Measurements from ENCODE around the gene SEMA6B.

The SEMA6B gene

GRCh38 chr19:4580961-4581665 is 21.6 kb upstream of the SEMA6B start:
- Histone ChIP-seq H3K27me3 (ENCODE audit: control insufficient read depth, low read length) (peaks cover 55% of the 10 kb centered on the region), H3K36me3 (ENCODE audit: control insufficient read depth, low read length) (no peaks in the 10 kb centered on the region), H3K79me2 (ENCODE audit: control insufficient read depth, low read length) (no peaks in the 10 kb centered on the region), H3K9me3 (ENCODE audit: control insufficient read depth, insufficient read depth, low read length) (no peaks in the 10 kb centered on the region), H3K4me3 (ENCODE audit: low read length) (no peak overlapping the region), H3F3A (ENCODE audit: control insufficient read depth, insufficient read depth) (0 out of 2 replicates have a peak, but pooled peaks cover 3% of the 10 kb centered on the region), H3K9me2 (replicated peaks; ENCODE audit: control insufficient read depth, low read length) (no peaks in the 10 kb centered on the region), H4K20me1 (ENCODE audit: control insufficient read depth, insufficient read depth, low read depth, low read length) (no peaks in the 10 kb centered on the region), H3K27ac (ENCODE audit: low read depth, low read length) (no peak overlapping the region), H3K4me2 (ENCODE audit: low read length) (peak overlapping the region; percentile 31; the same call in 1 of the 2 replicates), H3K4me1 (ENCODE audit: control insufficient read depth, low read length) (peaks cover 9% of the 10 kb centered on the region)
- TF ChIP-seq EZH2phosphoT487 (IDR thresholded peaks at IDR 0.05; ENCODE audit: borderline replicate concordance, low read length): no peak
- TF ChIP-seq CTCF (IDR thresholded peaks at IDR 0.05; ENCODE audit: low read depth, low read length, poor library complexity, severe bottlenecking): no peak

DNA sequence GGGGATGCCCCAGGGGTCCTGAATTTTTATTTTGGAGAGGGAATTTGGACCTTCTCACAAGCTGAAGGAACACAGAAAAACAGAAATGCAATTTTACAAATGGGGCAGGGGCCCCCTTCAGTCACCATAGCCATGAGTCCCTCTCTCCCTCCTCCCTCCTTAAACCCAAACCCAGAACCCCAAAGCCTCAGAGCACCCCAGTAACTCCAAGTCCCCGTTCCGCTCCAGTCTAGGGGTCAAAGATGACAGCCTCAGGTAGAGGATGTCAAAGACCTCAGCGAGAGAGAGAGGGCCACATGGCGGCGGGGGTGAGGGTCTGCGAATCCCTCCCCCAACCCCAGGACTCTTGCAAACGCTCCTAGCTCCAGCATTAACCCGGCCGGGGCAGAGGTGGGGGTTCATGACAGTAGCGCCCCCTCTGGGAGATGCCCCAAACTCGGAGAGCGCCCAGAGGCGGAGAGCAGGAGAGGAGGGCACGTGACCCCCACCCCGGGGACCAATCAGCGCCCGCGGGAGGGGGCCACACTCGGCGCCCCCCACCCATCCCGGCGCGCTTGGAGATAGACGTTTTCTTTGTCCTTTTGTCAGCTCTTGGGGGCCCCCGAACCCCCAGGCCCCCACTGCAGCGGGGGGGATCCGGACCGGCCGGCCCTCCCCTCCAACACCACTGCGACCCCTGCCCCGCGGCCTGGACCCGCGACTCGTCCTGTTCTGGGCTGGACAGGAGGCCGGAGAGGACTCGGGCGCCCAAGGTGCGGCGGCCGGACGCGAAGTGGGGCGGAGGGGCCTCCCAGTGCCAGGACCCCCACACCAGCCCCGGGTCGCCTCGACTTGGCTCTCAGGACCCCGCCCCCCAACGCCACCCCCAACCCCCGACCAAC is 20.8 kb upstream of the SEMA6B start:
- Histone ChIP-seq H3K4me1 (ENCODE audit: control insufficient read depth, low read length) (peaks cover 10% of the 10 kb centered on the region), H3K9me3 (ENCODE audit: control insufficient read depth, insufficient read depth, low read length) (no peaks in the 10 kb centered on the region), H3K4me2 (ENCODE audit: low read length) (no peak overlapping the region), H3F3A (ENCODE audit: control insufficient read depth, insufficient read depth) (no peaks in the 10 kb centered on the region), H3K79me2 (ENCODE audit: control insufficient read depth, low read length) (no peaks in the 10 kb centered on the region), H3K36me3 (ENCODE audit: control insufficient read depth, low read length) (no peaks in the 10 kb centered on the region), H3K27ac (ENCODE audit: low read depth, low read length) (no peak overlapping the region), H3K4me3 (ENCODE audit: low read length) (no peak overlapping the region), H3K9me2 (replicated peaks; ENCODE audit: control insufficient read depth, low read length) (no peaks in the 10 kb centered on the region), H3K27me3 (ENCODE audit: control insufficient read depth, low read length) (peaks cover 55% of the 10 kb centered on the region), H4K20me1 (ENCODE audit: control insufficient read depth, insufficient read depth, low read depth, low read length) (no peaks in the 10 kb centered on the region)
- no peak for TF ChIP-seq EZH2phosphoT487 (IDR thresholded peaks at IDR 0.05; ENCODE audit: borderline replicate concordance, low read length)
- peak; percentile 45 for TF ChIP-seq CTCF (IDR thresholded peaks at IDR 0.05; ENCODE audit: low read depth, low read length, poor library complexity, severe bottlenecking)

DNA sequence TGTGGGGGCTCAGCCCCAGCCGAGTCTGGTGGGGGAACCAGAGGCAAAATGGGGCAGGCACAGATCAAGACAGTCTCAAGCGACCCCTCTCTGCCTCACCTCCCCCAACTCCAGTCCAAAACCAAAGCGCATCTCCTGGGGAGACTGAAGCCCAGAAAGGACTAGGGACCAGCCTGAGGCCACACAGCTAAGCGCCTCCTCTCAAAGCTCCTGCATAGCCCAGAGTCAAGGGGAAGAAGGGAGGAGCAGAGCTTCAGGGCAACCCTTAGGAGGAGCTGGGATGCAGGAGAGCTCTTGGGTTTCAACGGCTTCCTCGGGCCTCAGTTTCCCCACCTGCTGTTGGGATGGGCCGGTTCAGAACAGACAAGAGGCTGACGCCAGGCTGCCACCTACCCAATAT is 19.9 kb upstream of the SEMA6B start:
- Histone ChIP-seq H3K9me2 (replicated peaks; ENCODE audit: control insufficient read depth, low read length) (no peaks in the 10 kb centered on the region), H3K9me3 (ENCODE audit: control insufficient read depth, insufficient read depth, low read length) (no peaks in the 10 kb centered on the region), H3K4me3 (ENCODE audit: low read length) (no peak overlapping the region), H3K36me3 (ENCODE audit: control insufficient read depth, low read length) (no peaks in the 10 kb centered on the region), H3K27me3 (ENCODE audit: control insufficient read depth, low read length) (peaks cover 54% of the 10 kb centered on the region), H3F3A (ENCODE audit: control insufficient read depth, insufficient read depth) (no peaks in the 10 kb centered on the region), H4K20me1 (ENCODE audit: control insufficient read depth, insufficient read depth, low read depth, low read length) (no peaks in the 10 kb centered on the region), H3K4me1 (ENCODE audit: control insufficient read depth, low read length) (peaks cover 8% of the 10 kb centered on the region), H3K27ac (ENCODE audit: low read depth, low read length) (no peak overlapping the region), H3K4me2 (ENCODE audit: low read length) (no peak overlapping the region), H3K79me2 (ENCODE audit: control insufficient read depth, low read length) (no peaks in the 10 kb centered on the region)
- no peak for TF ChIP-seq CTCF (IDR thresholded peaks at IDR 0.05; ENCODE audit: low read depth, low read length, poor library complexity, severe bottlenecking)

All from DOHH2 (cell line).